ENCODE data around the gene PHAF1. TPM values are rescaled to one million over a fixed set of nuclear protein-coding genes. Genes with fewer than 3 reads are reported as not detected.
"Not testable (repeated sequence)": the region's sequence is repeated elsewhere in the genome, so short reads cannot be mapped to it uniquely, and the experiment has no call there.

PHAF1 gene
- polyA plus RNA-seq, 5 donors, result 21.1 to 25.8 (median 23.0) TPM

GRCh38 chr16:67101311-67102082 is 8.2 kb upstream of the PHAF1 start:
- DNase-seq, result no peak

GRCh38 chr16:67104061-67104460 is 5.7 kb upstream of the PHAF1 start:
- no peak for DNase-seq

- no peak for DNase-seq
Observed at GRCh38 chr16:67104845-67105244, 4.9 kb upstream of the PHAF1 start.

GRCh38 chr16:67105246-67105645 is 4.5 kb upstream of the PHAF1 start:
- DNase-seq, result no peak

- no peak for DNase-seq
Observed at GRCh38 chr16:67105881-67106280, 3.9 kb upstream of the PHAF1 start.

GRCh38 chr16:67108489-67108888 is 1.3 kb upstream of the PHAF1 start:
- DNase-seq, result no peak

- no peak for DNase-seq
Observed at GRCh38 chr16:67108931-67109406, 772 bp upstream of the PHAF1 start.

- DNase-seq, result no peak
Observed at GRCh38 chr16:67111951-67112444, 2.3 kb downstream of the PHAF1 start.

GRCh38 chr16:67112591-67113399 is 3.1 kb downstream of the PHAF1 start:
- no peak for DNase-seq

GRCh38 chr16:67114793-67115192 is 5.1 kb downstream of the PHAF1 start:
- no peak for DNase-seq

- DNase-seq, result no peak
Observed at GRCh38 chr16:67115639-67116038, 5.9 kb downstream of the PHAF1 start.

- no peak for DNase-seq
Observed at GRCh38 chr16:67116388-67117311, 6.9 kb downstream of the PHAF1 start.

- no peak for DNase-seq
Observed at GRCh38 chr16:67117716-67118115, 8.0 kb downstream of the PHAF1 start.

GRCh38 chr16:67120025-67120424 is 10.3 kb downstream of the PHAF1 start:
- DNase-seq, result no peak

- DNase-seq, result not testable (repeated sequence)
Observed at GRCh38 chr16:67122799-67123198, 13.1 kb downstream of the PHAF1 start.

- DNase-seq, result no peak
Observed at GRCh38 chr16:67128417-67128816, 18.7 kb downstream of the PHAF1 start.

- DNase-seq, result no peak
Observed at GRCh38 chr16:67128887-67129286, 19.1 kb downstream of the PHAF1 start.

- DNase-seq, result no peak
Observed at GRCh38 chr16:67129422-67129821, 19.7 kb downstream of the PHAF1 start.

GRCh38 chr16:67137605-67138004 is 27.9 kb downstream of the PHAF1 start:
- no peak for DNase-seq

GRCh38 chr16:67141391-67141790 is 31.6 kb downstream of the PHAF1 start:
- no peak for DNase-seq

- no peak for DNase-seq
Observed at GRCh38 chr16:67142342-67142741, 32.6 kb downstream of the PHAF1 start.

- DNase-seq, result no peak
Observed at GRCh38 chr16:67144943-67145342, 35.2 kb downstream of the PHAF1 start.
